HG03575 (cell line): ENCODE data around the gene VWA3B.

Experiments used
- ATAC-seq: cut with Tn5 transposase; IDR thresholded peaks from one replicate; pipeline ENCODE4 v1.9.1; 2021; ENCODE audit not compliant: unreplicated experiment, insufficient number of reproducible peaks, low FRiP score; ENCODE audit errors: extremely low read depth

VWA3B gene

GRCh38 chr2:98346311-98347236 lies 259.6 kb downstream of the VWA3B start, which contains the start of gene CNGA3:
Gene CNGA3 (plus strand): TSS chr2:98346456. CDS start chr2:98369976, 23,520 bp downstream.
- no peak for ATAC-seq

- no peak for ATAC-seq
Measured at GRCh38 chr2:98347298-98348065, 260.5 kb downstream of the VWA3B start.

GRCh38 chr2:98348066-98348561 lies 261.1 kb downstream of the VWA3B start:
- ATAC-seq = no peak

GRCh38 chr2:98350411-98350810 lies 263.4 kb downstream of the VWA3B start:
- ATAC-seq = no peak

- ATAC-seq = no peak
Measured at GRCh38 chr2:98355881-98356280, 268.9 kb downstream of the VWA3B start.

GRCh38 chr2:98356729-98357128 lies 269.8 kb downstream of the VWA3B start:
- ATAC-seq = no peak

GRCh38 chr2:98357849-98358248 lies 270.9 kb downstream of the VWA3B start:
- no peak for ATAC-seq

- ATAC-seq = no peak
Measured at GRCh38 chr2:98359986-98360385, 273.0 kb downstream of the VWA3B start.
